Large intestine (tissue), 1 donor: ENCODE measurements around the gene PM20D2. TPM values are rescaled to one million over a fixed set of nuclear protein-coding genes. Genes with fewer than 3 reads are reported as not detected.

Experiments used
- polyA plus RNA-seq: library from polyadenylated mRNA; unstranded; fragments of 120-200 nt; gene quantifications from one replicate; pipeline ENCODE4 v1.2.1, GENCODE V29; 2013

Gene PM20D2
- polyA plus RNA-seq, 1 donor = 28.1 TPM

Other genes with a start within 250 kb of the PM20D2 start
- gene RNGTT, start 182.4 kb upstream of the PM20D2 start, polyA plus RNA-seq = 9.6 TPM
- 86.4 TPM for gene PNRC1, start 65.3 kb upstream of the PM20D2 start, polyA plus RNA-seq
- gene SRSF12, start 28.0 kb upstream of the PM20D2 start, polyA plus RNA-seq = 2.6 TPM
- 0.06 TPM for gene GABRR1, start 71.3 kb downstream of the PM20D2 start, polyA plus RNA-seq
- gene GABRR2, start 169.2 kb downstream of the PM20D2 start, polyA plus RNA-seq = 0.55 TPM
- gene UBE2J1, start 206.7 kb downstream of the PM20D2 start, polyA plus RNA-seq = 42.7 TPM